H9 (cell line): ENCODE measurements around the gene TULP3. TPM values are rescaled to one million over a fixed set of nuclear protein-coding genes. Genes with fewer than 3 reads are reported as not detected.

Experiments used
- DNase-seq: peaks from one replicate; pipeline ENCODE4 v3.0.0-alpha.2; 2017
- H2AFZ ChIP-seq: one replicate; pipeline ENCODE4 v1.6.1; 2013; ENCODE audit warnings: mild to moderate bottlenecking, low read length, control low read depth, moderate library complexity
- H2AK5ac ChIP-seq: 2 replicates; pipeline ENCODE4 v1.6.1; 2013; ENCODE audit warnings: low read length, control low read depth, mixed read lengths; ENCODE audit not compliant: insufficient read length
- H2BK120ac ChIP-seq: one replicate; pipeline ENCODE4 v1.6.1; 2013; ENCODE audit warnings: low read depth, mild to moderate bottlenecking, low read length, control low read depth, inconsistent platforms; ENCODE audit not compliant: poor library complexity, severe bottlenecking
- H2BK12ac ChIP-seq: 2 replicates; pipeline ENCODE4 v1.6.1; 2013; ENCODE audit warnings: low read length, control low read depth, mixed read lengths, low read depth; ENCODE audit not compliant: insufficient read length
- H2BK15ac ChIP-seq: 2 replicates; pipeline ENCODE4 v1.6.1; 2013; ENCODE audit warnings: low read depth, low read length, control low read depth
- H2BK20ac ChIP-seq: one replicate; pipeline ENCODE4 v1.6.1; 2013; ENCODE audit warnings: low read depth, mild to moderate bottlenecking, low read length, control low read depth, inconsistent platforms; ENCODE audit not compliant: poor library complexity, severe bottlenecking
- H2BK5ac ChIP-seq: 2 replicates; pipeline ENCODE4 v1.6.1; 2013; ENCODE audit warnings: low read length, control low read depth, mixed read lengths; ENCODE audit not compliant: insufficient read length
- H3K14ac ChIP-seq: 2 replicates; pipeline ENCODE4 v1.6.1; 2013; ENCODE audit warnings: low read length, control low read depth; ENCODE audit not compliant: insufficient read depth
- H3K18ac ChIP-seq: 2 replicates; pipeline ENCODE4 v1.6.1; 2013; ENCODE audit warnings: low read depth, mild to moderate bottlenecking, mixed read lengths, low read length, control low read depth; ENCODE audit not compliant: insufficient read length
- H3K23ac ChIP-seq: 2 replicates; pipeline ENCODE4 v1.6.1; 2013; ENCODE audit warnings: low read length, control low read depth, mixed read lengths, low read depth; ENCODE audit not compliant: insufficient read length
- H3K23me2 ChIP-seq: 2 replicates; pipeline ENCODE4 v1.6.1; 2013; ENCODE audit warnings: low read depth, mild to moderate bottlenecking, mixed read lengths, low read length, control low read depth; ENCODE audit not compliant: insufficient read length, poor library complexity, severe bottlenecking
- H3K27ac ChIP-seq: 2 replicates; pipeline ENCODE4 v1.5.1; 2013; ENCODE audit warnings: low read length, control low read depth, mixed read lengths, low read depth; ENCODE audit not compliant: insufficient read length
- H3K27me3 ChIP-seq: 2 replicates; pipeline ENCODE4 v1.6.1; 2013; ENCODE audit warnings: low read length, control low read depth, inconsistent platforms; ENCODE audit not compliant: insufficient read depth
- H3K4ac ChIP-seq: 2 replicates; pipeline ENCODE4 v1.6.1; 2013; ENCODE audit warnings: low read depth, mild to moderate bottlenecking, control low read depth, inconsistent platforms, low read length, moderate library complexity
- H3K4me1 ChIP-seq: 2 replicates; pipeline ENCODE4 v1.6.1; 2013; ENCODE audit warnings: low read length, control low read depth, inconsistent platforms; ENCODE audit not compliant: insufficient read depth
- H3K4me2 ChIP-seq: 2 replicates; pipeline ENCODE4 v1.6.1; 2013; ENCODE audit warnings: low read length, control low read depth, mixed read lengths; ENCODE audit not compliant: insufficient read length, insufficient read depth
- H3K56ac ChIP-seq: 2 replicates; pipeline ENCODE4 v1.6.1; 2013; ENCODE audit warnings: low read depth, mild to moderate bottlenecking, mixed read lengths, low read length, control low read depth; ENCODE audit not compliant: insufficient read length
- H3K79me1 ChIP-seq: 2 replicates; pipeline ENCODE4 v1.6.1; 2013; ENCODE audit warnings: low read depth, mild to moderate bottlenecking, moderate library complexity, low read length, control low read depth, inconsistent platforms; ENCODE audit not compliant: insufficient read depth, poor library complexity, severe bottlenecking
- H3K79me2 ChIP-seq: 2 replicates; pipeline ENCODE4 v1.6.1; 2013; ENCODE audit warnings: low read length, control low read depth, inconsistent platforms; ENCODE audit not compliant: insufficient read depth
- H3K9ac ChIP-seq: 2 replicates; pipeline ENCODE4 v1.6.1; 2013; ENCODE audit warnings: low read length, control low read depth, mixed read lengths; ENCODE audit not compliant: insufficient read length; ENCODE audit errors: extremely low read depth
- H3K9me3 ChIP-seq: one replicate; pipeline ENCODE4 v1.6.1; 2013; ENCODE audit warnings: low read depth, low read length, inconsistent platforms; ENCODE audit not compliant: control insufficient read depth
- H3T11ph ChIP-seq: one replicate; pipeline ENCODE4 v1.6.1; 2013; ENCODE audit warnings: mild to moderate bottlenecking, low read length, control low read depth, inconsistent platforms
- H4K20me1 ChIP-seq: one replicate; pipeline ENCODE4 v1.6.1; 2013; ENCODE audit not compliant: control insufficient read depth, insufficient read length, insufficient read depth
- H4K5ac ChIP-seq: 2 replicates; pipeline ENCODE4 v1.6.1; 2013; ENCODE audit warnings: low read depth, mild to moderate bottlenecking, mixed read lengths, low read length, control low read depth; ENCODE audit not compliant: insufficient read length
- H4K8ac ChIP-seq: replicated peaks from 2 replicates; pipeline ENCODE4 v1.6.1; 2013; ENCODE audit warnings: low read length, control low read depth, mixed read lengths, low read depth; ENCODE audit not compliant: insufficient read length
- H4K91ac ChIP-seq: 2 replicates; pipeline ENCODE4 v1.6.1; 2013; ENCODE audit warnings: low read depth, mild to moderate bottlenecking, moderate library complexity, mixed read lengths, low read length, control low read depth; ENCODE audit not compliant: insufficient read length
- H3K27ac Mint-ChIP-seq, 3 experiments: 2 replicates in 2 of 3; 3 replicates in 1 of 3; pipeline ENCODE4 v1.8.0; 2020 to 2021; ENCODE audit warnings: mixed read lengths in 3 of 3, mild to moderate bottlenecking in 1 of 3, moderate library complexity in 1 of 3
- H3K27me3 Mint-ChIP-seq: 2 replicates; pipeline ENCODE4 v1.8.0; 2021; ENCODE audit warnings: low read depth, mild to moderate bottlenecking, moderate library complexity, mixed read lengths
- H3K36me3 Mint-ChIP-seq, 3 experiments: 2 replicates in 2 of 3; 3 replicates in 1 of 3; pipeline ENCODE4 v1.8.0; 2020 to 2021; ENCODE audit warnings: low read depth in 3 of 3, mixed read lengths in 3 of 3; ENCODE audit not compliant: insufficient read depth in 1 of 3
- H3K4me1 Mint-ChIP-seq, 2 experiments: 2 replicates each; pipeline ENCODE4 v1.8.0; 2020; ENCODE audit warnings: mixed read lengths in 2 of 2
- H3K4me3 Mint-ChIP-seq, 2 experiments: 2 replicates in 1 of 2; 3 replicates in 1 of 2; pipeline ENCODE4 v1.8.0; 2020 to 2021; ENCODE audit warnings: mild to moderate bottlenecking in 2 of 2, mixed read lengths in 2 of 2, moderate library complexity in 1 of 2
- H3K9me3 Mint-ChIP-seq, 2 experiments: 2 replicates in 1 of 2; 3 replicates in 1 of 2; pipeline ENCODE4 v1.8.0; 2020; ENCODE audit warnings: mild to moderate bottlenecking in 2 of 2, mixed read lengths in 2 of 2, moderate library complexity in 1 of 2
- CTCF ChIP-seq: fragments of 200-600 bp; sonication (generic); conservative IDR thresholded peaks from 3 replicates; pipeline ENCODE4 v1.8.0; 2021; ENCODE audit warnings: antibody characterized with exemption, mild to moderate bottlenecking
- WGBS: extraction: QIAGEN DNeasy Blood & Tissue Kit; methylation state at CpG from one replicate; pipeline ENCODE4 v1.1.7; 2013; ENCODE audit warnings: missing lambda C conversion rate, low lambda C conversion rate, mixed read lengths; ENCODE audit not compliant: insufficient read length; ENCODE audit errors: extremely low coverage; 5-methylcytosine and 5-hydroxymethylcytosine counted together
- total RNA-seq: library from RNA; stranded (reverse); gene quantifications from 2 replicates; pipeline ENCODE4 v1.2.1, GENCODE V29; 2021

Gene TULP3
- total RNA-seq, 1 experiment from 2014 or later = 22.3 TPM

- no peaks in the 10 kb centered on the region for H3K27me3 Mint-ChIP-seq
- no peak overlapping the region for H3K4me3 Mint-ChIP-seq
- H3K9me3 Mint-ChIP-seq = peaks cover 7 to 15% of the 10 kb centered on the region in 2 experiments
These were observed 96.2 kb downstream of the TULP3 start for GRCh38 chr12:2986876-2987275.

More at GRCh38 chr12:2986876-2987275, 96.2 kb downstream of the TULP3 start:
- Histone ChIP-seq H4K91ac (no peak overlapping the region), H2BK20ac (no peak overlapping the region), H3K14ac (no peak overlapping the region), H3K27me3 (no peaks in the 10 kb centered on the region), H2BK12ac (no peak overlapping the region), H4K8ac (no peak overlapping the region), H3K18ac (no peak overlapping the region), H3K23me2 (no peaks in the 10 kb centered on the region), H3K4me2 (no peak overlapping the region), H3K4ac (no peak overlapping the region), H3K79me1 (peaks cover 3% of the 10 kb centered on the region), H3T11ph (no peak overlapping the region), H2BK15ac (no peak overlapping the region), H3K23ac (no peak overlapping the region), H2AFZ (no peak overlapping the region), H2AK5ac (no peak overlapping the region), H3K79me2 (peaks cover 16% of the 10 kb centered on the region; the same call in 1 of the 2 replicates), H2BK5ac (no peak overlapping the region), H3K4me1 (no peaks in the 10 kb centered on the region; the same call in 1 of the 2 replicates), H4K5ac (no peak overlapping the region), H3K9me3 (no peaks in the 10 kb centered on the region), H4K20me1 (peaks cover 3% of the 10 kb centered on the region), H3K9ac (no peak overlapping the region), H3K27ac (no peak overlapping the region), H2BK120ac (no peak overlapping the region), H3K56ac (no peak overlapping the region)
- WGBS = no CpG with 5 or more reads among the region's 3 CpGs
- peak overlapping the region in 1 of 3 experiments; percentile 67; a peak in 3 of 7 replicates for H3K27ac Mint-ChIP-seq
- peaks cover 30 to 42% (median 31%) of the 10 kb centered on the region in 3 experiments for H3K36me3 Mint-ChIP-seq
- DNase-seq = no peak
- H3K4me1 Mint-ChIP-seq = peaks cover 9 to 14% of the 10 kb centered on the region in 2 experiments
- no peak for TF ChIP-seq CTCF
